HG03135 (cell line): ENCODE results near the gene RNF144A.
"Not testable (repeated sequence)": the region's sequence is repeated elsewhere in the genome, so short reads cannot be mapped to it uniquely, and the experiment has no call there.

Experiments used
- ATAC-seq: cut with Tn5 transposase; IDR thresholded peaks from one replicate; pipeline ENCODE4 v1.9.1; 2021; ENCODE audit warnings: mild to moderate bottlenecking, moderate library complexity; ENCODE audit not compliant: unreplicated experiment

The RNF144A gene

GRCh38 chr2:6927753-6928152 lies 10.5 kb downstream of the RNF144A start:
- no peak for ATAC-seq

GRCh38 chr2:6928452-6928851 lies 11.2 kb downstream of the RNF144A start:
- no peak for ATAC-seq

- ATAC-seq: no peak
These were observed 12.1 kb downstream of the RNF144A start for GRCh38 chr2:6929196-6929819.

GRCh38 chr2:6930923-6931647 lies 13.9 kb downstream of the RNF144A start:
- ATAC-seq: no peak

GRCh38 chr2:6931753-6932152 lies 14.5 kb downstream of the RNF144A start:
- ATAC-seq: no peak

- no peak for ATAC-seq
These were observed 15.0 kb downstream of the RNF144A start for GRCh38 chr2:6932206-6932605.

- ATAC-seq: no peak
These were observed 15.6 kb downstream of the RNF144A start for GRCh38 chr2:6932828-6933227.

GRCh38 chr2:6933911-6934310 lies 16.7 kb downstream of the RNF144A start:
- no peak for ATAC-seq

GRCh38 chr2:6934345-6934744 lies 17.1 kb downstream of the RNF144A start:
- ATAC-seq: no peak

GRCh38 chr2:6934758-6935651 lies 17.8 kb downstream of the RNF144A start:
- no peak for ATAC-seq

- ATAC-seq: not testable (repeated sequence)
These were observed 18.4 kb downstream of the RNF144A start for GRCh38 chr2:6935652-6936020.

GRCh38 chr2:6937157-6937556 lies 19.9 kb downstream of the RNF144A start:
- no peak for ATAC-seq

- no peak for ATAC-seq
These were observed 20.4 kb downstream of the RNF144A start for GRCh38 chr2:6937582-6937981.

- no peak for ATAC-seq
These were observed 21.9 kb downstream of the RNF144A start for GRCh38 chr2:6939071-6939470.

GRCh38 chr2:6940820-6941219 lies 23.6 kb downstream of the RNF144A start:
- no peak for ATAC-seq

- ATAC-seq: no peak
These were observed 24.3 kb downstream of the RNF144A start for GRCh38 chr2:6941299-6942046.

- no peak for ATAC-seq
These were observed 25.6 kb downstream of the RNF144A start for GRCh38 chr2:6942848-6943247.

- no peak for ATAC-seq
These were observed 26.3 kb downstream of the RNF144A start for GRCh38 chr2:6943523-6943922.

GRCh38 chr2:6943971-6944370 lies 26.8 kb downstream of the RNF144A start:
- ATAC-seq: no peak

GRCh38 chr2:6944555-6944954 lies 27.3 kb downstream of the RNF144A start:
- ATAC-seq: no peak
